Putamen (tissue), 1 donor: ENCODE data around the gene PAM.
"Not testable (repeated sequence)": the region's sequence is repeated elsewhere in the genome, so short reads cannot be mapped to it uniquely, and the experiment has no call there.

Source experiments
- DNase-seq: peaks from one replicate; pipeline ENCODE4 v3.0.0-alpha.2; 2016; ENCODE audit warnings: low spot score

PAM gene

GRCh38 chr5:102941111-102941510 lies 186.0 kb downstream of the PAM start:
- DNase-seq, result no peak

DNA sequence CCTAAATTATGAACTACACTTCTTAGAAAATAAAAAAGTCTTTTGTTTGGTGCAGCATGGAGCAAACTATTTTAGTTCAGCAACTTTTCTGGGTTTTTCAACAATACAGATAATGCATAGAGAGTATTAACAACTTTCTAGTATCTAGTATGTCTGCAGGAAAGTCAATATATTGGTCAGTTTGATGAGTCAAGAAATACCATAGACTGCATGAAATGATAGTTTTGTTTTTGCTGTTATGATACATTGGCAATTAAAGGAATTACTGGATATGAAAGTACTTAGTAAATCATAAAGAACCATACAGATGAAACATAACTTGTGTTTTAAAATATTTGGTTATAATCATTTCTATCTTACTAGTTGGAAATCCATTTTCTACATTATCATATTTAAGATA lies 191.3 kb downstream of the PAM start:
- DNase-seq, result no peak

GRCh38 chr5:102946971-102947370 lies 191.9 kb downstream of the PAM start:
- no peak for DNase-seq

GRCh38 chr5:102955488-102955887 lies 200.4 kb downstream of the PAM start:
- no peak for DNase-seq

DNA sequence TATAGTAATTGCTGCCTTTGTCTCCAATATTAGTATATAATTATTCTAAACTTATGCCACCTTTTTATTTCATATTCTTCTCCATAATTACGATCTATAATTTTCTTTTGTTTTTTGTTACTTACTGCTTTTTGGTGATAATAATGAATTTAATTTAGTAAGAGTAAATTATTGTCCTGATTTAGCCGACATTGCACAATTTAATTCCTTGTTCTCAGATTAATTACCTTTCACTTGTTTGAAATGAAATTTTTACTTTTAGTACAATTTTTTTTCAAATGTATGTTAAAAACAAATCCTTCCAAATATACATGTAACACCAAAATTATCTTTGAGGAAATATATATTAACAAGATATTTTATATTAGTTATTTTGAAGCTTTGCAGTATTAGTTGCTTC lies 201.5 kb downstream of the PAM start:
- DNase-seq, result no peak

DNA sequence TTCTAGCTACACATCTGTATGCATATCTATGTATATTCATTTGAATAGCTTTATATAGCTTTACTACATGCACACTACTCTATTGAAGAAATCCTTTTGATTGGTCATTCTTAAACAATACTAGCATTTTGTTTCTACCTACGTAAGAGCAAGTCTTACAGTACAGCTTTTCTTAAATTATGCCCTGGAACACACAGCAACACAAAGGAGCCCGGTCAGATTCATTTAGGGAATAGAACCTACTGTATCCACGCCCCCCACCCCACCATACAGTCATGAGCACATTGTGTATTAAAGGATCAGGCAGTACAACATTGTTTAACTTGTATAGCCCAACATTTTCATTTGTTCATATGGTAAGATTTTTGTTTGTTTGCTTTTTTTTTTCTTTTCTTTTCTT lies 202.0 kb downstream of the PAM start:
- no peak for DNase-seq

GRCh38 chr5:102958481-102959011 lies 203.4 kb downstream of the PAM start:
- no peak for DNase-seq

GRCh38 chr5:102959055-102959454 lies 203.9 kb downstream of the PAM start:
- DNase-seq, result peak; percentile 49

DNA sequence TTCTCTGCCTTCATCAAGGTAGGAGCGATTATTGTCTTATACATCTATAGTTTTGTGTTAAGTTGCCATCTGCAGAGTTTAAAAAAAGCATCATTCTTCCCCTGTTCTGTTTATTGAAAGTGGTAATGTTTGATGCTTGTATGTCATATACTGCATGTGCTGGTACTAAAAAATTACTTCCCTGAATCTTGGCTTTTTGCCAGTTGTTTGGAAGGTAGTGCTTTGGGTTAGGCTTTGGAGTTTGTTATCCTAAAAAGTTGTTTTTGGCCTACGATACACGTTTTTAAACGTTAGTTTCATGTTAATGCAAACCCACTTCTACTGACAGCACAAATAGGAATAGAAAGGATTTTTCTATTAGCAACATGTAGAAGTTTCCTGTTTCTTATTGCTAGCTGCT lies 206.6 kb downstream of the PAM start:
- DNase-seq, result no peak

GRCh38 chr5:102965653-102966052 lies 210.5 kb downstream of the PAM start:
- no peak for DNase-seq

- DNase-seq, result no peak
Observed at GRCh38 chr5:102969641-102970040, 214.5 kb downstream of the PAM start.

GRCh38 chr5:102971676-102972293 lies 216.7 kb downstream of the PAM start:
- no peak for DNase-seq

DNA sequence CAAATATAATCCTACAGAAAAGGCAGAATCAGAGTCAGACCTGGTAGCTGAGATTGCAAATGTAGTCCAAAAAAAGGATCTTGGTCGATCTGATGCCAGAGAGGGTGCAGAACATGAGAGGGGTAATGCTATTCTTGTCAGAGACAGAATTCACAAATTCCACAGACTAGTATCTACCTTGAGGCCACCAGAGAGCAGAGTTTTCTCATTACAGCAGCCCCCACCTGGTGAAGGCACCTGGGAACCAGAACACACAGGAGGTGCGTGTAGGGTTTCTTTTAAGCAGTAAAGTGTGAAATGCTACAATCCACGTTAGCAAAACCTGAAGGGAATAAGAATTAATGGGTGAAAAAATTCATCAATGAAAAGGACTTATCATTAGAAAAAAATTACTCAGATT lies 219.1 kb downstream of the PAM start:
- DNase-seq, result no peak

DNA sequence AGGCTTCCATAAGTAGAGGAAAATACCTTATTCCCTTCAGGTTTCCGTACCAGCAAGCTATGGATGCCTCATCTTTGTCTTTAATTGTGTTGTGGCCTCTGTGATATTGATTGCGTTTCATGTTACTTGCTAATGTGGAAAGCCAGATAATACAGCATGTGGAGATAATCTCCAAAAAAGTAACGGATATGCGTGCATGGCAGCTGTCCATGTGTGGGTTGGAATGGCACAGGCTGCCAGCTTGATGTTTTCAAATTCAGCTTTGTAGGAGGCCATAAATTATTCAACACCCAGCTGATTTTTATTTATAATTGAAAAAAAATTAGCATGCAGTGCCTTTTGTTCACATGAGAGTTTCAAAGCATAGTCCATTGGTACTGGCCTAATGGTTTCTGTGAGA lies 219.9 kb downstream of the PAM start:
- no peak for DNase-seq

- no peak for DNase-seq
Observed at GRCh38 chr5:102975457-102976182, 220.5 kb downstream of the PAM start.

DNA sequence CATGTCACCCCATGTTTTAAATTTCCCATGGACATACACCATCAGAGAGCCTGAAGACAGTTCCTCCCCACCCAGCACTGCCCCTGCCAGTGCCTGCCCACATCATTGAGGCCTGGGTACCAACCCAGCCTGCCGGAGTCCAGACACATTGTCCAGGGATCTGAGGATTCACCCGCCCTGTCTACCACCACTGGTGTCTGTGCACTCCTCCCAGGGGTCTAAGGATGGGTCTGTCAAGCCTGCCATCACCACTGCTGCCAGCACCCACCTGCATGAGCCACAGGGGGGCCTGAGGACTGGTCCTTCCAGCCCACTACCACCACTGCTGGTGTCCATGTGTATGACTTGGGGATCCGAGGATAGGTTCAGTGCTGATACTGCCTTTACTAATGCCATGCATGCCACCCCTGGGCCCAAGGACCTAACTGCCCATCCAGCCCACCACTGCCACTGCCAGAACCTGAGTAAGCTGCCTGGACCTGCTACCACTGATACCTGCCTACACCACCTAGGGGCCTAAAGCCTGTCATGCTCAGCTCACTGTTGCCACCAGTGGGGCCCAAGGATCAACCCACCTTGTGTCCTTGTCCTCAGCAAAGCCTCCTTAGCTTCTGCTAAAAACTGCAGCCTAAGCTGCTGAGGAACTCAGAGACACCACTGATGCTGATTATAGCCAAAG lies 227.0 kb downstream of the PAM start:
- DNase-seq, result no peak

DNA sequence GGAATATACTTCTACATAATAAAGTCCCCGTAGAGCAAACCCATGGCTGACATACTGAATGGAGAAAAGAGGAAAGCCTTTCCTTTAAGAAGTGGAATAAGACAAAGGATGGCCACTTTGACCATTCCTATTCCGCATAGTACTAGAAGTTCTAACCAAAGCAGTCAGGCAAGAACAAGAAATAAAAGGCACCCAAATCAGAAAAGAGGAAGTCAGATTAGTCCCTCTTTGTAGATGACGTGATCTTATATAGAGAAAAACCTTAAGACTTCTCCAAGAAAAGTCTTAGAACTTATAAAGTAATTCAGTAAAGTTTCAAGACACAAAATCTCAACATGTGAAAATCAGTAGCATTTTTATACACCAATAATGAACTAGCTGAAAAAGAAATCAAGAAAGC lies 231.0 kb downstream of the PAM start:
- no peak for DNase-seq

- DNase-seq, result no peak
Observed at GRCh38 chr5:102988459-102988858, 233.4 kb downstream of the PAM start.

GRCh38 chr5:102991802-102992201 lies 236.7 kb downstream of the PAM start:
- no peak for DNase-seq

DNA sequence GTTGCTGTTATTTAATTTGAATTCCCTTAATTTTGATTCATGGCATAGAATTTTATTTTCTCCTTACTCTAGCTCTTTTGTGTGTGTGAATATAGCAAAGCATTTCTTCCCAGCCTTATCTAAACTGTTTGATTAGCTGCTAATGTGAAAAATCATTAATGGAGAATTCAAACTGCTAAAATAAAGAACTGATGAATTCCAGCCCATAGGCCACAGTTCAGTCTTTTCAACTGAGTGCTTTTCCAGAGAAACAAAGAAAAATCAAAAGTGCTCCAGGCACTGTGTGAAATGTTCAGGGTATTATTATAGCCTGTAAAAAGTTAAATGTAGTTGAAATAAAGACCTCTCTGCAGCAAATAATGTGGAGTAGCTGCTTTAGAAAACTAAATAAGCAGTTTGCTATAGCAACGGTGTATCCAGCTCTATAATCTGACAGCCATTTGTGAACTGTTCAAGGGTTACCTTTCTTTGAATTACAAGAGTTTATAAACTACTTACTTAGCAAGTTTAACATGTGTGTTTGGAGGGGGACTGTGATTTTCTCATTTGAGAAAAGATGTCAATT lies 241.0 kb downstream of the PAM start:
- DNase-seq, result no peak

DNA sequence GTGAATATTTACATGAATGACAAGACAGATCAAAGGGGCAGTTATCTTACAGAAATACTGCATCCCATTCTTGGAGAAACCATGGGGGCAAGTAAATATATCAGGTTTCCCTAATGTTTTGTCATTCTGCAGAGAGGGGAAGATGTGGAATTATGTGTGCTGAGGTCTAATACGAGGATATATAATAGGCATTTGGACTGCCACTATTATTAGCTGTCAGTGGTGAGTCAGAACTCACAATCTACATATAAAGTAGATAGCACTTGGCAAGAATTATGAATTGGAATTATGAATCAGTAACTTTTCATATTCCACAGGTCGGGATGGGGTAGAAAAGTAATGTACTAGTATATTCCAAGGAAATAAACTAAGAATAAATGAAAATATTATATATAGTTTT lies 243.1 kb downstream of the PAM start:
- no peak for DNase-seq

GRCh38 chr5:102999191-102999590 lies 244.1 kb downstream of the PAM start:
- no peak for DNase-seq

GRCh38 chr5:102999621-103000020 lies 244.5 kb downstream of the PAM start:
- not testable (repeated sequence) for DNase-seq
